ENCODE measurements around the gene ANKRD30BL. TPM values are rescaled to one million over a fixed set of nuclear protein-coding genes. Genes with fewer than 3 reads are reported as not detected.
"Not testable (repeated sequence)": the region's sequence is repeated elsewhere in the genome, so short reads cannot be mapped to it uniquely, and the experiment has no call there.

Gene ANKRD30BL
- under 1 TPM in 1 of 2 experiments, not detected in 1; 0.29 TPM for total RNA-seq

GRCh38 chr2:132161161-132162124 is at the start of gene ANKRD30BL:
Gene ANKRD30BL, minus strand, starts transcription at chr2:132161952. Its CDS starts 247 bp downstream, at chr2:132161705.
- not testable (repeated sequence) for H3K27ac Mint-ChIP-seq, H3K36me3 Mint-ChIP-seq, H3K27me3 Mint-ChIP-seq, H3K4me1 Mint-ChIP-seq, H3K9me3 Mint-ChIP-seq, DNase-seq
- H3K4me3 Mint-ChIP-seq = peak within 1 kb of the TSS; percentile 16

DNA sequence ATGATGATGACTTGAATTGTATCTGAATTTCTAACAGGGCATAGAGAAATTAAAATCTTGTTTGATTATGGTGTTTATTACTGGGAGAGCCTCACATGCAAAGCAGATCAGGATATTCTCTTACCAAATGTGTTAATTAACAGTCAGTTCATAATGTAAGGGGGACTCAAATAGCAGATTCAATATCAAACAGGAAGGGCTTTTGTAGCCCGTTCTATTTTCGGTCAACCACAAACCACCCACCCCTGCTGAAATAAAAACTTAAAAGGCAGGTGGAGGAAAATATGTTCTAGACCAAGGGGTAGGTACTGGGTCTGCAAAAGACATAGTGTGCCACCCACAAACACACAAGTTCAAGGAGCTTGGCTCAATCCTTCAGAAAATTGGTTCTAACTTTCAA is 41.1 kb upstream of the ANKRD30BL start:
- H3K27me3 Mint-ChIP-seq, DNase-seq: not testable (repeated sequence)

DNA sequence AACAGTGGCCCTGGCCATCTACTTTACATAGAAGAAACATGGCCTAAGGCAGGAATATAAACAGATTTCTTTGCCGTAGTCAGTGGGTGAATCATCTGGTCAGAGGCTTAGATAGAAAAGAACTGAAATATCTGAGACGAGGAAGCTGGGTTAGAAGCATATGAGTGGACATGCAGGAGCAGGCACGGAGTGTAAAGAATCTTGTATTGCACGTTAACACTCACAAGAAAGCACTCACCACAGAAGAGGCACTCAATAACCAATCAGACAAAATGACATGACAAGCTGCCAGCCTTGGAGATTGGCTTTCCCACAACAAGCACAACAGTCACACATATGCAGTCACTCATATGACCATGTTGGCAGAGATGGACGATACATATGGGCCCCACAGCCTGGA is 31.1 kb upstream of the ANKRD30BL start:
- not testable (repeated sequence) for H3K4me3 Mint-ChIP-seq, H3K27me3 Mint-ChIP-seq, H3K4me1 Mint-ChIP-seq, H3K9me3 Mint-ChIP-seq, DNase-seq, H3K36me3 Mint-ChIP-seq, H3K27ac Mint-ChIP-seq

More for the DNA sequence above, 41.1 kb upstream of the ANKRD30BL start:
- not testable (repeated sequence) for H3K27ac Mint-ChIP-seq, H3K9me3 Mint-ChIP-seq, H3K4me1 Mint-ChIP-seq, H3K36me3 Mint-ChIP-seq, H3K4me3 Mint-ChIP-seq

GRCh38 chr2:132167100-132167499 is 5.3 kb upstream of the ANKRD30BL start:
- not testable (repeated sequence) for H3K4me3 Mint-ChIP-seq, DNase-seq, H3K9me3 Mint-ChIP-seq, H3K27ac Mint-ChIP-seq, H3K27me3 Mint-ChIP-seq, H3K36me3 Mint-ChIP-seq, H3K4me1 Mint-ChIP-seq

DNA sequence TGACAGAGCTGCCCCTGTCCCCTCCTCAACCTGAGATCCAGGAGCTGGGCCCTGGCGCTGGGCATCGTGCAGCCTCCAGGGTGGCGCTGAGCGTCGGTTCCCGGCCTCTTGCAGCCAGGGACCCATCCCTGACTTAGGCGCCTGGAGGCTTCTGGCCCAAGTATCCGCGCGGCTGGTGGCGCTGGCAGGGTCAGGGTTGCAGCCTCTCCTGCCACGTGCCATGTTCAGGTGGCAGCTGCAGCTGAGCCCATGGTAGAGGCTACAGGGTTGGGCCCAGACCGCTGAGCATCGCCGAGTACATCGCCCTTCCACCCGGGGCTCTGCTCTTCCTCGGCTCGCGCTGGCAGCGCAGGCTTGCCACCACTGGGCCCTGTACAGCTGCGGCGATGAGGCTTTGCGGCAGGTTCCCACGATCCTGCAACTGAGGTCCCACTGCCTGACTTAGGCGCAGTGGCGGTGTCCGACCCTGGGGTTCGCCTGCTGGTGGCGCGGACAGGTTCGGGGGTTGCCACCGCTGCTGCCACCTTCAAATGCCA is 441 bp upstream of the ANKRD30BL start:
- H3K27me3 Mint-ChIP-seq, H3K4me1 Mint-ChIP-seq, DNase-seq, H3K4me3 Mint-ChIP-seq, H3K36me3 Mint-ChIP-seq, H3K9me3 Mint-ChIP-seq, H3K27ac Mint-ChIP-seq: not testable (repeated sequence)

- H3K4me3 Mint-ChIP-seq, H3K27ac Mint-ChIP-seq, H3K4me1 Mint-ChIP-seq, H3K36me3 Mint-ChIP-seq, H3K9me3 Mint-ChIP-seq, H3K27me3 Mint-ChIP-seq: not testable (repeated sequence)
- peak; percentile 8 for DNase-seq
Measured at GRCh38 chr2:132146774-132147173, 15.0 kb downstream of the ANKRD30BL start.
